ENCODE measurements around the gene PCED1B. TPM values are rescaled to one million over a fixed set of nuclear protein-coding genes. Genes with fewer than 3 reads are reported as not detected.
"Not testable (repeated sequence)": the region's sequence is repeated elsewhere in the genome, so short reads cannot be mapped to it uniquely, and the experiment has no call there.

PCED1B gene
- total and polyA plus RNA-seq, 4 donors = 0.55 to 3.6 (median 1.9) TPM

- DNase-seq (ENCODE audit: low read depth in 4 of 6, low spot score in 6 of 6); H3K27ac ChIP-seq (ENCODE audit: low read depth, low read length); H3K4me1 ChIP-seq (ENCODE audit: control insufficient read depth, insufficient read depth, low read length); H3K36me3 ChIP-seq (ENCODE audit: control insufficient read depth, insufficient read depth, low read length); H3K9me3 ChIP-seq (ENCODE audit: control insufficient read depth, insufficient read depth, low read length); H3K27me3 ChIP-seq (ENCODE audit: control insufficient read depth, insufficient read depth, low read length); H3K4me3 ChIP-seq (ENCODE audit: low read depth, low read length): not testable (repeated sequence)
- WGBS (ENCODE audit: insufficient coverage) = 100% methylated on average over 4 of the region's 16 CpGs
Observed at GRCh38 chr12:47170281-47170680, 90.9 kb downstream of the PCED1B start.

- Histone ChIP-seq H3K27me3 (ENCODE audit: control insufficient read depth, insufficient read depth, low read length) (no peaks in the 10 kb centered on the region), H3K9me3 (ENCODE audit: control insufficient read depth, insufficient read depth, low read length) (no peaks in the 10 kb centered on the region), H3K36me3 (ENCODE audit: control insufficient read depth, insufficient read depth, low read length) (no peaks in the 10 kb centered on the region), H3K27ac (ENCODE audit: low read depth, low read length) (no peak overlapping the region), H3K4me1 (ENCODE audit: control insufficient read depth, insufficient read depth, low read length) (no peaks in the 10 kb centered on the region), H3K4me3 (ENCODE audit: low read depth, low read length) (no peak overlapping the region)
- WGBS (ENCODE audit: insufficient coverage) = 100% methylated on average over 2 of the region's 3 CpGs
- no peak for DNase-seq (ENCODE audit: low read depth in 4 of 6, low spot score in 6 of 6)
Observed at GRCh38 chr12:47178014-47178413, 98.6 kb downstream of the PCED1B start.

- H3K4me1 ChIP-seq (ENCODE audit: control insufficient read depth, insufficient read depth, low read length); H3K9me3 ChIP-seq (ENCODE audit: control insufficient read depth, insufficient read depth, low read length); H3K36me3 ChIP-seq (ENCODE audit: control insufficient read depth, insufficient read depth, low read length); H3K27ac ChIP-seq (ENCODE audit: low read depth, low read length); H3K4me3 ChIP-seq (ENCODE audit: low read depth, low read length); DNase-seq (ENCODE audit: low read depth in 4 of 6, low spot score in 6 of 6); H3K27me3 ChIP-seq (ENCODE audit: control insufficient read depth, insufficient read depth, low read length): not testable (repeated sequence)
- WGBS (ENCODE audit: insufficient coverage) = 92% methylated on average over 7 of the region's 11 CpGs
Observed at GRCh38 chr12:47182164-47182938, 102.9 kb downstream of the PCED1B start.

- no peaks in the 10 kb centered on the region for H3K36me3 ChIP-seq (ENCODE audit: control insufficient read depth, insufficient read depth, low read length)
- WGBS (ENCODE audit: insufficient coverage) = 100% methylated on average over 1 of the region's 3 CpGs
Observed at GRCh38 chr12:47184229-47184628, 104.8 kb downstream of the PCED1B start.

GRCh38 chr12:47184813-47185212, 105.4 kb downstream of the PCED1B start:
- Histone ChIP-seq H3K9me3 (ENCODE audit: control insufficient read depth, insufficient read depth, low read length) (no peaks in the 10 kb centered on the region), H3K4me3 (ENCODE audit: low read depth, low read length) (no peak overlapping the region), H3K36me3 (ENCODE audit: control insufficient read depth, insufficient read depth, low read length) (no peaks in the 10 kb centered on the region), H3K4me1 (ENCODE audit: control insufficient read depth, insufficient read depth, low read length) (no peaks in the 10 kb centered on the region), H3K27me3 (ENCODE audit: control insufficient read depth, insufficient read depth, low read length) (no peaks in the 10 kb centered on the region), H3K27ac (ENCODE audit: low read depth, low read length) (no peak overlapping the region)
- DNase-seq (ENCODE audit: low read depth in 4 of 6, low spot score in 6 of 6) = no peak

More at GRCh38 chr12:47184229-47184628, 104.8 kb downstream of the PCED1B start:
- H3K27me3 ChIP-seq (ENCODE audit: control insufficient read depth, insufficient read depth, low read length) = no peaks in the 10 kb centered on the region
- no peaks in the 10 kb centered on the region for H3K4me1 ChIP-seq (ENCODE audit: control insufficient read depth, insufficient read depth, low read length)
- no peak overlapping the region for H3K4me3 ChIP-seq (ENCODE audit: low read depth, low read length)
- H3K27ac ChIP-seq (ENCODE audit: low read depth, low read length) = no peak overlapping the region
- no peaks in the 10 kb centered on the region for H3K9me3 ChIP-seq (ENCODE audit: control insufficient read depth, insufficient read depth, low read length)
- DNase-seq (ENCODE audit: low read depth in 4 of 6, low spot score in 6 of 6) = peak in 2 of 6 donors; percentile 43 to 47

- no peak overlapping the region for H3K27ac ChIP-seq (ENCODE audit: low read depth, low read length)
Observed at GRCh38 chr12:47186246-47186645, 106.8 kb downstream of the PCED1B start.

GRCh38 chr12:47188576-47189441, 109.4 kb downstream of the PCED1B start:
- H3K4me3 ChIP-seq (ENCODE audit: low read depth, low read length) = no peak overlapping the region
- no peaks in the 10 kb centered on the region for H3K36me3 ChIP-seq (ENCODE audit: control insufficient read depth, insufficient read depth, low read length)
- no peaks in the 10 kb centered on the region for H3K4me1 ChIP-seq (ENCODE audit: control insufficient read depth, insufficient read depth, low read length)
- DNase-seq (ENCODE audit: low read depth in 4 of 6, low spot score in 6 of 6) = peak in 1 of 6 donors; percentile 43
- H3K27ac ChIP-seq (ENCODE audit: low read depth, low read length) = no peak overlapping the region
- 63% methylated on average over 6 of the region's 6 CpGs for WGBS (ENCODE audit: insufficient coverage)
- H3K27me3 ChIP-seq (ENCODE audit: control insufficient read depth, insufficient read depth, low read length) = no peaks in the 10 kb centered on the region
- H3K9me3 ChIP-seq (ENCODE audit: control insufficient read depth, insufficient read depth, low read length) = no peaks in the 10 kb centered on the region

More at GRCh38 chr12:47186246-47186645, 106.8 kb downstream of the PCED1B start:
- Histone ChIP-seq H3K27me3 (ENCODE audit: control insufficient read depth, insufficient read depth, low read length) (no peaks in the 10 kb centered on the region), H3K4me3 (ENCODE audit: low read depth, low read length) (no peak overlapping the region), H3K9me3 (ENCODE audit: control insufficient read depth, insufficient read depth, low read length) (no peaks in the 10 kb centered on the region), H3K36me3 (ENCODE audit: control insufficient read depth, insufficient read depth, low read length) (no peaks in the 10 kb centered on the region), H3K4me1 (ENCODE audit: control insufficient read depth, insufficient read depth, low read length) (no peaks in the 10 kb centered on the region)
- no peak for DNase-seq (ENCODE audit: low read depth in 4 of 6, low spot score in 6 of 6)
- 100% methylated on average over 1 of the region's 2 CpGs for WGBS (ENCODE audit: insufficient coverage)

- Histone ChIP-seq H3K36me3 (ENCODE audit: control insufficient read depth, insufficient read depth, low read length) (no peaks in the 10 kb centered on the region), H3K4me3 (ENCODE audit: low read depth, low read length) (no peak overlapping the region), H3K27me3 (ENCODE audit: control insufficient read depth, insufficient read depth, low read length) (no peaks in the 10 kb centered on the region), H3K4me1 (ENCODE audit: control insufficient read depth, insufficient read depth, low read length) (no peaks in the 10 kb centered on the region), H3K27ac (ENCODE audit: low read depth, low read length) (no peak overlapping the region), H3K9me3 (ENCODE audit: control insufficient read depth, insufficient read depth, low read length) (no peaks in the 10 kb centered on the region)
- WGBS (ENCODE audit: insufficient coverage) = 100% methylated on average over 2 of the region's 3 CpGs
- DNase-seq (ENCODE audit: low read depth in 4 of 6, low spot score in 6 of 6) = no peak
Observed at GRCh38 chr12:47189728-47190127, 110.3 kb downstream of the PCED1B start.

GRCh38 chr12:47190271-47190750, 110.9 kb downstream of the PCED1B start:
- no peaks in the 10 kb centered on the region for H3K9me3 ChIP-seq (ENCODE audit: control insufficient read depth, insufficient read depth, low read length)
- 56% methylated on average over 1 of the region's 3 CpGs for WGBS (ENCODE audit: insufficient coverage)
- H3K4me1 ChIP-seq (ENCODE audit: control insufficient read depth, insufficient read depth, low read length) = no peaks in the 10 kb centered on the region
- no peaks in the 10 kb centered on the region for H3K27me3 ChIP-seq (ENCODE audit: control insufficient read depth, insufficient read depth, low read length)
- no peak for DNase-seq (ENCODE audit: low read depth in 4 of 6, low spot score in 6 of 6)
- no peak overlapping the region for H3K4me3 ChIP-seq (ENCODE audit: low read depth, low read length)
- no peak overlapping the region for H3K27ac ChIP-seq (ENCODE audit: low read depth, low read length)
- H3K36me3 ChIP-seq (ENCODE audit: control insufficient read depth, insufficient read depth, low read length) = no peaks in the 10 kb centered on the region
